Stimulated activated CD4-positive, alpha-beta T cell treated with anti-CD3 and anti-CD28 coated beads, Interleukin-4, amount 100 ng/mL, for 48 hours (primary cell): ENCODE measurements around the gene PRH2.

Experiments
- DNase-seq, 2 donors: peaks; one replicate each; pipeline ENCODE4 v3.0.0-alpha.2; 2020; ENCODE audit warnings: low read depth in 2 of 2

The PRH2 gene

DNA sequence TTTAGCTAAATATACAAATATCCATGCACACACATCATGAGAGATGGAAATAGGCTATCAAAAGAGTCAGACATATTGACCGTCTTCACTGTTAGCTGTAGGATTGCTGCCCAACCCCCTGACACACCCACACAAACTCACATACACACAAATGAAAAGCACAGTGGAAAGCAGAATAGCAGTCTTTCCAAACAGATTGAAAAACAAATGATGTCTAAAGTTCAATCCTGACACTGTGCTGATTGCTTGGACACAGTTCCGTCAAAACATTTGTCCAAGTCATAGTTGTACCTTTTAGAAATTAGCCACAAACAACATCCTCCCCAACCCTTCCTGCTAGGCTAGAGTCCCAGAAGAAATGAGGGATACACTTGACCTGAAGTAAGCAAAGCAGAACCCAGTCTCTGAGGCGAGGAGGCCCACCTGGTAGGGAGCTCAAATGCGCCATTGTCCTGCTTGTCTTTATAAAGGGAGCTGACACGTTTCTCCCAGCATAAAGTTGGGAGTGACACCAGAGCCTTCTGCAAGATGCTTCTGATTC is at the start of gene PRH2:
Gene PRH2, plus strand, starts transcription at position 491 of the 541 bp plus-strand sequence. Its CDS starts 38 bp downstream, at position 529.
- no peak for DNase-seq

GRCh38 chr12:10884086-10884725 is 44.8 kb upstream of the PRH2 start, which contains the start of gene PRH1:
PRH1 (minus strand) TSS chr12:10884255; CDS start chr12:10884217, 38 bp downstream.
- no peak for DNase-seq

- no peak for DNase-seq
Measured at GRCh38 chr12:10889226-10889625, 39.8 kb upstream of the PRH2 start.

GRCh38 chr12:10891937-10892336 is 37.1 kb upstream of the PRH2 start:
- no peak for DNase-seq

DNA sequence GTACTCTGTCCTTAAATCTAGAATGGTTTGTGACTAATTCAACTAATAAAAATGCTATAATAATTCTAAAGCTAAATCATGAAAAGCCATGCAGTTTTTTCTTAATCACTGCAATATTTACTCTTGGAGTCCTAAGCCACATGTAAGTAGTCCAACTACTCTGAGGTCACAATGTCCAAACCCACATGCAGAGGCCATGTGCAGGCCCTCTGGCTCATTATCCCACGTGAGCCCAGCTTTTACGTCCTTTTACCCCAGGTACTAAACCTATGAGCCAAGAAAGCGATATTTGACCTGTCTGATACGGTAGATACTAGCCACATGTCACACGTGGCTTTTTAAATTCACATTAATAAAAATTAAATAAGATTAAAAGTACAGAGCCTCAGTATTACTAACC is 32.2 kb upstream of the PRH2 start:
- no peak for DNase-seq

GRCh38 chr12:10900530-10900929 is 28.5 kb upstream of the PRH2 start:
- DNase-seq, result no peak

DNA sequence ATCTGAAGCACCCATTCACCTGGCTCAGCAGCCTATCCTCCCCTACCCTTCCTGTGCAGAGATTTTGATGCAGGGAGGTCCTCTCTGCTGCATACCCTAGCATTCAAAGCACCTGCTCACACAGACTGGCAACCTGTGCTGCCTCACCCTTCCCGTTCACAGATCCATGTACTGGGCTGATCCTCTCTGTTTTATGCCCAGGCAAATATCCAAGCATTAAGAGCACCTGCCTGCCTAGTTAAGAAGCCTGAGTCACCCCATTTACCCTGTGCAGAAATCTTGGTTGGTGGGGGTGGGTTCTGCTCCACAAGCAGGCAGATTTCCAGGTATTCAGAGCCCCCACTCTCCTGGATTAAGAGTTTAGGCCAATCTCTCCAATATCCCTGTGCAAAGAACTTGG is 28.1 kb upstream of the PRH2 start:
- DNase-seq, result no peak

GRCh38 chr12:10901427-10901826 is 27.6 kb upstream of the PRH2 start:
- DNase-seq, result no peak

- no peak for DNase-seq
Measured at GRCh38 chr12:10904686-10905085, 24.4 kb upstream of the PRH2 start.

- DNase-seq, result no peak
Measured at GRCh38 chr12:10909462-10909861, 19.6 kb upstream of the PRH2 start, which contains the start of gene TAS2R13. TAS2R13 (minus strand) TSS chr12:10909562; CDS start chr12:10909298, 264 bp downstream.

GRCh38 chr12:10910380-10910779 is 18.7 kb upstream of the PRH2 start:
- no peak for DNase-seq

DNA sequence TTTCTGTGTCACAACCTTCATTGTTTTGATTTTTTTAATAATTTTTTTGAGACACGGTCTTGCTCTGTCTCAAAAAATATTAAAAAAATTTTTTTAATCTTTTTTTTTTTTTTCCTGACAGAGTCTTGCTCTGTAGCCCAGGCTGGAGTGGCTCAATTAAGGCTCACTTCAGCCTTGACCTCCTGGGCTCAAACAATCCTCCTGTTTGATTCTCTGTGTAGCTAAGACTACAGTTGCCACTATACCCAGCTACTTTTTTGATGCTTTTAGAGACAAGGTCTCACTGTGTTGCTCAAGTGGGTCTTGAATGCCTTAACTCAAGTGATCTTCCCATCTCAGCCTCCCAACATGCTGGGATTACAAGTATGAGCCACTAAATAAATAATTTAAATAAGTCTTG is 9.2 kb upstream of the PRH2 start:
- no peak for DNase-seq

DNA sequence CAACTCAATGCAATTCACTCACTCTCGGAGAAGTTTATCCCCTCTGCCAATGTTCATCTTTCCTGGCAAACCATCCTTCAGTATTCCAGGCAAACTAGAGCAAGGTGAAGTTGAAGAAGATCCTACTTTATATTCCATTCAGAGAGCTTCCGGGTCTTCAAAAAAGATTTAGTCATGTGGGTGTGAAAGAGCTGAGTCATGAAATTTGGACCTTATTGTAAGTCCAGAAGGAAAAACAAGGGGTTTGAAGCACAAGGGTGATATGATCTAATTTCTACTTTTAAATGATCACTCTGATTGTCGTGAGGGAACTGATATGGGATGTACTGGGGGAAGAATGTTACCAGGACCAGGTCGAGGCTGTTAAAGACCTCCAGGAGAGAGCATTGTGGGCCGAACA is 2.8 kb upstream of the PRH2 start:
- DNase-seq, result no peak

DNA sequence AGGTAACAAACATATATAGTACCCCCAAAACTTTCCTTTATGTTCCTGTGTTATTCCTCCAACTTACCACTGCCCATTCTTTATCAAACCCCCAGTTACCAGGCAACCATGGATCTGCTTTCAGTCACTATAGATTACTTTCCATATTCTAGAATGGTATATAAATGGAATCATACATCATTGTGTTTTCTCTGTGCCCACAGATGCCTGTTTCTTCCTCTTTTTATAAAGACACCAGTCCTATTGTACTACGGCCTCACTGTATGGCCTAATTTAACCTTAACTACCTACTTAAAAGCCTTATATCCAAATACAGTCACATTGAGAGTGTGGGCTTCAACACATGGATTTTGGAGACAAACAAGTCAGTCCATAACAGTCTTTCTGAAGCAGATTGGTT is 7.5 kb downstream of the PRH2 start:
- no peak for DNase-seq

GRCh38 chr12:10939163-10939562 is 10.1 kb downstream of the PRH2 start, which contains the start of gene TAS2R14:
TAS2R14 (minus strand) TSS chr12:10939263; CDS start chr12:10939207, 56 bp downstream.
- DNase-seq, result no peak

DNA sequence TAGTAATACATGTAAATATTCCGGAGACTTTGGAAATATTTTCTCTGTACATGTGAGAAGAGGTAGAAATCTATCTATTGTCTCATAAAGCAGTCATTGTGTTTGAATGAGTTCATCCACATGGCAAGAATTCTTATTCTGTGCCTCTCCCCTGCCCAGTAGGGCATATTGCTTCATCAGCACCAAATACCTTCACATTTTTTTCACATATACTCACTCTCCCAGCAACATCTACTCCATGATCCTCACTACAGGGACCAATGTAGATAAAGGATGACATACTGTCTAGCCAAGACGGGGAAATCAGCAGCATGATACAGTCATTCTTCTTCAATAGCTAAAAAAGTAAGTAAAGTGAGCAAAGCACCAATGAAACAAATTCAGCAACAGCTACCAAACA is 11.4 kb downstream of the PRH2 start:
- no peak for DNase-seq

DNA sequence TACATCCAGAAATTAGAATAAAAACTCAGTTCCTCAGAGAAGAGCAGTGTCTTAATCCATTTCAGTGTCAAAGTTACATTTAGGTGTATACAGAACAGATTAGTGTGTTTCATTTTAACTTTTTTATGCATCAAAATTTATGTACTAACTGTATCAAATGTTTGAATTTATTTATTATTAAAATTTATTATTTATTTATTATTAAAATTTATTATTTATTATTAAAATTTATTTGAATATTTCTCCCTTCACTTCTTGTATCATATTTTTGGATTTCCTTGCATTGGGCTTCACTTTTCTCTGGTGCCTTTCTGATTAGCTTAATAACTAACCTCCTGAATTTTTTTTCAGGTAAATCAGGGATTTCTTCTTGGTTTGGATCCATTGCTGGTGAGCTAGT is 12.3 kb downstream of the PRH2 start:
- no peak for DNase-seq

GRCh38 chr12:10941916-10942607 is 13.0 kb downstream of the PRH2 start:
- no peak for DNase-seq

DNA sequence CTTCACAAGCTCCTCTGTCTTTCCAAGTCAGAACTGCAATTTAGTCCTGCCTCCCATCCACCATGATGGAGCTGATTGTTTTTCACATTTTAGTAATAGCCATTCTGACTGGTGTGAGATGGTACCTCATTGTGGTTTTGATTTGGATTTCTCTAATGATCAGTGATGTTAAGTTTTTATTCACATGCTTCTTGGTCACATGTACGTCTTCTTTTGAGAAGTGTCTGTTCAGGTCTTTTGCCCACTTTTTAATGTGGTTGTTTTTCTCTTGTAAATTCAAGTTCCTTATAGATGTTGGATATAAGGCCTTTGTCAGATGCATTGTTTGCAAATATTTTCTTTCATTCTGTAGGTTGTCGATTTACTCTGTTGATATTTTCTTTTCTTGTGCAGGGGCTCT is 14.1 kb downstream of the PRH2 start:
- no peak for DNase-seq

GRCh38 chr12:10952645-10953044 is 23.6 kb downstream of the PRH2 start:
- no peak for DNase-seq

GRCh38 chr12:10956085-10956484 is 27.0 kb downstream of the PRH2 start:
- DNase-seq, result no peak

GRCh38 chr12:10957741-10958140 is 28.7 kb downstream of the PRH2 start:
- no peak for DNase-seq

GRCh38 chr12:10959804-10960203 is 30.8 kb downstream of the PRH2 start:
- DNase-seq, result no peak
